Hindlimb muscle (tissue), 1 donor: ENCODE results near the gene AP3D1. TPM values are rescaled to one million over a fixed set of nuclear protein-coding genes. Genes with fewer than 3 reads are reported as not detected.
"Not testable (repeated sequence)": the region's sequence is repeated elsewhere in the genome, so short reads cannot be mapped to it uniquely, and the experiment has no call there.

Experiments used
- DNase-seq: peaks from one replicate; pipeline ENCODE4 v3.0.0-alpha.2; 2013
- polyA plus RNA-seq: library from polyadenylated mRNA; unstranded; fragments of 120-200 nt; gene quantifications from one replicate; pipeline ENCODE4 v1.2.1, GENCODE V29; 2013; ENCODE audit not compliant: insufficient read length

The AP3D1 gene
- 66.5 TPM for polyA plus RNA-seq

- peak; percentile 99 for DNase-seq
These were observed at the start of gene AP3D1 for GRCh38 chr19:2151339-2152229. AP3D1 (minus strand) TSS chr19:2151566; CDS start chr19:2151334, 232 bp downstream.

- not testable (repeated sequence) for DNase-seq
These were observed 49.4 kb upstream of the AP3D1 start for GRCh38 chr19:2200624-2201294.

DNA sequence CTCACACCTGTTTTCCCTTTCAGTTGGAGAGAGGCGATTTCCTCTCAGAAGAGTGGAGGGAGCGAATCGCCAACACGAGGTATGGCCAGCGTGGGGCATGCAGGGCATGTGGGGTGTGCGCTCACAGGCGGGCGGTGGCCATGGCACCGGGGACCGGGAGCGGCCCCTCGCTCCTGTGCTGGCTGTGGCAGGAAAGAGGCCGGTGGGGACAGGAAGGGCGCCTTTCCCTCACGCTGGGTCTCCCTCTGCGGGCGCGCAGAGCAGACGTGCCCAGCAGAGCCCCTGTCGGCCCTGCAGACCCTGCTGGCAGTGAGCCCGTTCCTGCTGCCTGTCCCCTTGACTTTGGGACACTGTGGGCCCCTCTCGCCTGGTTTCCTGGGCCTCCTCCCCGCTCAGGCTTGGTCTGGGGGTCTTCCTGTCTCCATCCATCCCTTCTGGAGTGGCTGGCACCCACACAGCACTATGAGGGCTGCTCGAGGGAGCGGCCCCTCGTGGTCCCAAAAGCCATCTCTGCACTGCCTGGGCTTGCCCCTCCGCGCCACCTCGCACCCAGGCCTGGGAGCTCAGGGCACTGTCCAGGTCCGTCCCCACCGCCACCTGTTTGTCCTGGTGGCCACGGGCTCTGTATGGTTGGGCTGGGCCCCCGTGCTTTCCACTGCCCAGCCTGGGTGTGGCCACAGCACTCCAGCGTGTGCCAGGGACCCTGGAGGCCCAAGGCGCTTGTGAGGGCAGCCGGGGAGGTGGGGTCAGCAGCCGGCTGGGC, 48.7 kb upstream of the AP3D1 start:
- no peak for DNase-seq

GRCh38 chr19:2199215-2199614, 47.8 kb upstream of the AP3D1 start:
- DNase-seq = no peak

- DNase-seq = no peak
These were observed 47.0 kb upstream of the AP3D1 start for GRCh38 chr19:2198317-2198716.

DNA sequence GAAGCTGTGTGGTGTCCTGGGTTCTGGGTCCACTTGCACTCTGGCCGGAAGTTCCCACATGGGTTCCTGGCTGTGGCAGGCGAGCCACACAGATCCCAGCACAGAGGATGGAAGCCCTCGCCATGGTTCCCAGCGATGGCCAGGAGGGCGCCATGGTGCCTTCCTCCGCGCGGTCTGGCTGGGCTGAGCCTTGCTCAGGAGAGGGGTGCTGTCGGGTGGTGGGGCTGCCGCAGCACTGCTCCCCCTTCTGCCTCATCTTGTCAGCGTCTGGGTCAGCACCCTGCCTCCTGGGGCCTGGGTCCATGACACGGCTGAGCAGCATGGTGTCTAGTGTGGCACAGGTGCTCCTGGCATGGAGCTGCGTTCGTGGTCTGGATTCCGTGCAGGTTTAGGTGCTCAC, 45.9 kb upstream of the AP3D1 start:
- DNase-seq = no peak

- DNase-seq = no peak
These were observed 44.5 kb upstream of the AP3D1 start for GRCh38 chr19:2195914-2196313.

DNA sequence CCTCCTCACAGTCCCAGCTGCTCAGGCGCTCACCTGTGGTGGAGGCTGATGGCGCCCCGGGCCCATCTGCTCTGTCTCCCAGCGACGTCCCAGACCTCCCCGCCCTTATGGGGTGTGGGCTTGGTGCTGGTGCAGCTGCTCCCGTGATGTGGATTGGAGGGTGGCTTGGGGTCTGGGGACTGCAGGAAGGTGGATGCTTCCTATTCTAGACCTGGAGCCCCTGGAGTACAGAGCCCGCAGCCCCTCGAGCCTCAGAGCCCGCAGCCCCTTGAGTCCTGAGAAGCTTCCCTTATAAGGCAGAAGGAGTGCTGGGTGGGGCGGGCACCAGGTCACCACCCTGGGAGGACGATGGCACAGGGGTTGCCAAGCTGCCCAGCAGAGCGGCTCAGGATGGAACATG, 44.0 kb upstream of the AP3D1 start:
- DNase-seq = no peak

- no peak for DNase-seq
These were observed 43.2 kb upstream of the AP3D1 start for GRCh38 chr19:2194513-2195078.

DNA sequence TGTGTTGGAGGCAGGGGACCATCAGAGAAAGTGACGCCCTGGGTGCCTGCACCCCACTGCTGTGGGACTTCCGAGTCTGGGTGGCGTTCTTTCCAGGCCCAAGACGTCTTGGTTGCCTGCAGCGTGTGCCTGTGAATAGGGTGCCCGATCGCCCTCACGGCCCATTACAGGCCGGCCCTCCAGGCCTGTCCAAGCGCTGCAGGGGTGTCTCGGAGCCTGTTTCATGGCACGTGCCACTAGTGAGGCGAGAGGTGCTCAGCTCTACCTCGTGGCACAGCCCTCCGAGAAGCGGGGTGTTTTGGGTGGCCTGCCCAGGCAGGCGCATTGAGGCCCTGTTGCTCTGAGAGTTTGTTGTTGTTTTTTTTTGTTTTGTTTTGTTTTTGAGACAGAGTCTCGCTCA, 42.4 kb upstream of the AP3D1 start:
- DNase-seq = no peak

DNA sequence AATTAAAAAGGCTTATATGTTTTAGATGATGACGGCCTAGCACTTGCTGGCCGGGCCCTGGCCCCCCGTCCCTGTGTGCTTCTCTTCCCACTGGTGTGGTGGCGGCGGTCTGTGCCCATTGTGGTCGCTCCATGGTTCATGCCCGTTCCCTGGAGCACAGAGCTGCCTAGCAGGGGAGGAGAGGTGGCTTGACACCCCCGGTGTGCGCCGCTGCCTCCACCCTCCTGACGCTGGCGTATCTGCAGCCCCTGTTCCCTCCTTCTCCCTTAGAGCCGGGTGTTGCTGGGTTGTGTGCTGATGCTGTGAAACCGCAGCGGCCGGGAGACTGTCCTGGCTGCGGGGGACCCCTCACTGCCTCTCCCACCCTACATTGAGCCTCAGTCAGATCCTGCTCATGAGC, 41.5 kb upstream of the AP3D1 start:
- no peak for DNase-seq

GRCh38 chr19:2191456-2192310, 40.3 kb upstream of the AP3D1 start:
- no peak for DNase-seq

- no peak for DNase-seq
These were observed 39.6 kb upstream of the AP3D1 start for GRCh38 chr19:2190848-2191455.

DNA sequence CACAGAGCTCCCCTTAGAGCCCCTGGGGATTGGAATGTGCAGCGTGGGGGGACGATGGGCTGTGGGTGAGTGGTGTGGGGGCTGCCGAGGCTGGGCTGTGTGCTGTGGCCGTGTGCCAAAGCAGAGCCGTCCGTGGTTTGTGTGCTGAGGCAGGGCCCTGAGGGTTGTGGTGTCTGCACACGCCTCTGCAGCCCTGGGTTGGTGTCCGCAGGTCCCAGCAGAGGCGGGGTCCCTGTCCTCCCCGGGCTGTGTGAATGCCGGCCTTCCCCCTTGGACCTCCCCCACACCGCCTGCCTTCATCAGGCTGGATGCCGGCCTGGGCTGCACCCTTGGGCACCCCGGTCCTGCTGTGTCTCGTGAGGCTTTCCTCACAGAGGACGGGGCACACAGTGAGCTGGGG, 38.5 kb upstream of the AP3D1 start:
- no peak for DNase-seq

DNA sequence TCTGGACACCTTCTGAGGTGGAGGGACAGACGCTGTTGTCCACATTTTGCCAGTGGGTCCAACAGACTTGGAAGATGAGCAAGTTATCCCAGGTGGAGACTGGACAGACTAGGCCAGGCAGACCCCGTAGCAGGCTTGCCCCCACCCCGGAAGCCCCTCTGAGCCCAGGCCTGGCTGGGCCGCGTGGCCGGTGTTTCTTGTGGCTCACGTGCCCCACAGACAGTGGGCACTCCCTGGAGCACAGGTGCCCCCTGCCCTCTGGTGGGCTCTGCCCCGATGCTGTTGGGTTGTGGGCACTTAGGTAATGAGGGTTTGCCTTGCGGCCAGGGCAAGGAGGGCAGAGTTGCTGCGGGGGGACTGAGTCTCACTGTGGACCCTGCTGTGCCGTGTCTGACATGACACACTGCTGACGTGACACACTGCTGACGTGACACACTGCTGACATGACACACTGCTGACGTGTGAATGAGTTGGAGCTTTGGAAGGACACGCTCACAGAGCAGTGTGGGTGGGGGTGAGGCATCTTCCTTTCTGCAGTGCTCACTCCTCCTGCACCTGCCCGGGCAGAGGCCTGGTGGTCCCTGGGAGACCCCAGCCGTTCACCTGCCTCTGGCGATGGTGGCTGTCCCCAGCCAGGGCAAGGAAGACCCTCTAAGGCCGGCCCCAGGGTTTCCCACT, 37.5 kb upstream of the AP3D1 start:
- no peak for DNase-seq

DNA sequence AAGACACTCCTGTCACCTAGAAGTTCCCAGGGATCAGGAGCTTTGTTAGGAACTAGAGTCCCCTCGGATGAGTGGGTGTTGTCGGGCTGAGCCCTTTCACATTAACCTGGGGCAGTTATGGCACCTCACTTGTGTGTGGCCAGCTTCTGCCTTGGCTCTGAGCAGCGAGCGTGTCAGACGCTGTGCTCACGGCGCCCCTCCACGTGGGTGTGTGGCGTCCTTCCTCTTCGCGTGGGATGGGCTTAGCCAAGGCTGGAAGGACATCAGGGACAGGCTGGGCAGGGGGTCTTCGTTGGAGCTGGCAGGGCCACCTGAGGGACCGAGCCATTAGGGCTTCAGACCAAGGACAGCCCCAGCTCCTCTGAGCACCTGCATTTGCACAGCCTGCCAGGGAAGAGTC, 35.8 kb upstream of the AP3D1 start:
- no peak for DNase-seq

GRCh38 chr19:2186071-2186846, 34.9 kb upstream of the AP3D1 start:
- DNase-seq = peak; percentile 91

DNA sequence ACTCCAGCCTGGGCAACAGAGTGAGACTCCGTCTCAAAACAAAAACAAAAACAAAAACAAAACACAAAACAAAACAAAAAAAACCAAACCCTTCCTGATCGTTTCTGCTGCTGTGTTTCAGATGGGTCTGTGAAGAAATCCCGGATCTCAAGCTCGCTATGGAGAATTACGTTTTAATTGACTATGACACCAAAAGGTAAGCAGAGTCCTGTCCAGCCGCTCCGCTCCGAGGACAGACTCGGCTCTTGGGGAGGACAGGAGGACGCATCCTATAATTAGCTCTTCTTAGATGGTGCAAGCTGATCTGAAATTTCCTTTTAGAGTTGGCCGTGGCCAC, 34.3 kb upstream of the AP3D1 start:
- DNase-seq = no peak

DNA sequence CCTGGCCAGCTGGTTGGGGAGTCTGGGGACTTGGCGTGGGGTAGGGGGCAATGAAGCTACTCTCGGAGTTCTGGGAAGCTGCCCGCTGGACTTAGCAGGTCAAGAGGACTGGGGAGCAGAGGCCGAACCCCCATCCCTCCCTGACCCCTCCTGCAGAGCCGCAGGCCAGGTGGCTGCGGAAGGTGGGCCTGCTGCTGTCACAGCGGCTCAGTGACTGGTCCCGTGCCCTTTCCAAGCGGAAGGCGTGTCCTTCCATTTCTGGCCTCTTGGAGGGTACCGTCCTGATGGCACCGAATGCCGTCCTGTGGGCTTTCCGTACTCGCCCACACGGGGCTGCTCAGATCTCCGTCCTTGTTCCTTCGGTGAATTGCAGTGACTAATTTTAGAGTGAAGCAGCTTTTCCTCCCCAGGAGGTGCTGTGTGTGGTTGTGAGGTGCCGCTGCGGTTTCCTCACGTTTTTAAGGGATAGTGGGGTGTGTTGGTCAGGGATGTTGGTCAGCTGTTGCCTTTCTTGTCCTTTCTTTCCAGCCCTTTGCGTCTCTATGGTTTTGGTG, 33.1 kb upstream of the AP3D1 start:
- no peak for DNase-seq

DNA sequence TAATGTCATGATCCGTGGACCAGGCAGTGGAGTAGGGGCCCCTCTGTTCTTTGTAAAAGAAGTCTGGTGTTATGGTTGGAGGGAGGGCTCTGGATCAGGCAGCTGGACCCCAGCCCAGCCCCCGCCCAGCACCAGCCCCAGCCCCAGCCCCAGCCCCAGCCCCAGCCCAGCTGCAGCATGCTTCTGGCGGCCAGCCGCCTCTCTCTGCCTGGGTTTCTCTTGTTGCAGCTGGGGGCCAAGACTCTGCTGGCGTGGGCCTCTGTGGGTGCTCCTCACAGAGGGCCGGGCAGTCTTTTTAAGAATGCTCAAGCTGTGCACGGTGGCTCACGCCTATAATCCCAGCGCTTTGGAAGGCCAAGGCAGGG, 30.2 kb upstream of the AP3D1 start:
- peak; percentile 61 for DNase-seq
